Adrenal gland (tissue), 12 donors: ENCODE results near the gene RNF125. TPM values are rescaled to one million over a fixed set of nuclear protein-coding genes. Genes with fewer than 3 reads are reported as not detected.

ENCODE experiments used
- DNase-seq, 7 donors: peaks; one replicate each; pipeline ENCODE4 v3.0.0-alpha.2; 2019 to 2020
- H3K27ac ChIP-seq, 5 donors: fragments of 200-600 bp; sonication (generic) in 4 of 5; 1 replicate in 3 of 5; 2 replicates in 2 of 5; pipeline versions ENCODE4 v1.5.1 to v1.8.0; 2016 to 2020; ENCODE audit warnings: mild to moderate bottlenecking in 1 of 5
- H3K27me3 ChIP-seq: fragments of 200-600 bp; 2 replicates; pipeline ENCODE4 v1.8.0; 2021
- H3K36me3 ChIP-seq, 2 donors: fragments of 200-600 bp; replicated peaks in 1 of 2; 1 replicate in 1 of 2; 2 replicates in 1 of 2; pipeline versions ENCODE4 v1.5.1 to v1.8.0; 2018 to 2022
- H3K4me1 ChIP-seq, 2 donors: fragments of 200-600 bp; replicated peaks in 1 of 2; 1 replicate in 1 of 2; 2 replicates in 1 of 2; pipeline versions ENCODE4 v1.5.1 to v1.8.0; 2018 to 2021
- H3K4me3 ChIP-seq, 4 donors: fragments of 200-600 bp; sonication (generic) in 3 of 4; one replicate each; pipeline ENCODE4 v1.5.1; 2016 to 2018
- H3K9me3 ChIP-seq, 3 donors: fragments of 200-600 bp; sonication (generic) in 1 of 3; replicated peaks in 1 of 3; 1 replicate in 2 of 3; 2 replicates in 1 of 3; pipeline versions ENCODE4 v1.5.1 to v1.8.0; 2016 to 2021
- CTCF ChIP-seq, 6 experiments: fragments of 450-650 bp in 4 of 6; fragments of 200-600 bp in 2 of 6; sonication (generic) in 1 of 6; IDR thresholded peaks; 1 replicate in 5 of 6; 2 replicates in 1 of 6; pipeline versions ENCODE4 v1.5.1 to v1.8.0; 2016 to 2021; ENCODE audit warnings: antibody characterized with exemption in 6 of 6, mild to moderate bottlenecking in 2 of 6, moderate library complexity in 1 of 6
- POLR2A ChIP-seq, 2 donors: fragments of 450-650 bp; IDR thresholded peaks; one replicate each; pipeline ENCODE4 v1.6.1; 2017; ENCODE audit warnings: antibody characterized with exemption in 2 of 2, mild to moderate bottlenecking in 2 of 2, moderate library complexity in 1 of 2
- WGBS, 4 donors: extraction: QIAGEN DNeasy Blood & Tissue Kit in 2 of 4; methylation state at CpG; one replicate each; pipeline versions ENCODE4 v1.1.5 to v1.1.7; 2013 to 2017; 5-methylcytosine and 5-hydroxymethylcytosine counted together
- intact Hi-C, 2 donors: fragments of 100-400 bp; cut with DNase I; formaldehyde crosslinking; loops; one replicate each; pipeline versions ENCODE4 v1.14.1 to v1.15.0; 2022 to 2023
- polyA plus RNA-seq, 3 donors: library from polyadenylated mRNA; stranded (reverse); fragments of 200-250 nt in 2 of 3; fragments of 350-450 nt in 1 of 3; fragmentation: Illumina TruSeq in 1 of 3; extraction: RNeasy Lipid Tissue Mini Kit (QIAGEN cat#74804) in 1 of 3; gene quantifications; one replicate each; pipeline ENCODE4 v1.2.3, GENCODE V29; 2013 to 2014
- total RNA-seq, 9 donors: library from RNA; depleted of rRNA in 4 of 9; stranded (reverse); fragments of >200 nt in 4 of 9; fragments of 120-200 nt in 1 of 9; fragmentation: NEBNext Ultra II Directional in 1 of 9; extraction: Animal tissue kit (Norgen Biotek cat#: 25700) in 1 of 9; gene quantifications; one replicate each; pipeline versions ENCODE4 v1.1.0 to v1.2.4, GENCODE V29; 2013 to 2023
- donor health status: healthy with polysubstance abuse.
- donor health status: Bipolar disorder and iron deficiency.
- donor health status: DM: yes; HTN: yes; CAD: no.
- donor health status: DM: no; HTN: no; CAD: no.
- donor health status: DM: no; HTN: no; CAD: no.
- donor health status: DM: yes; HTN: yes; CAD: no.

The RNF125 gene
- total and polyA plus RNA-seq, 12 donors = 0.44 to 7.9 (median 2.0) TPM

- Histone ChIP-seq H3K4me1 (peaks cover 0 to 2% of the 10 kb centered on the region in 2 donors), H3K36me3 (no peaks in the 10 kb centered on the region), H3K27ac (no peak overlapping the region), H3K4me3 (no peak overlapping the region), H3K9me3 (no peaks in the 10 kb centered on the region), H3K27me3 (no peaks in the 10 kb centered on the region)
- WGBS, 4 donors = 77 to 83% (median 81%) methylated on average over 2 of the region's 2 CpGs
- TF ChIP-seq CTCF (IDR thresholded peaks at IDR 0.05) (no peak), POLR2A (IDR thresholded peaks at IDR 0.05) (no peak)
- intact Hi-C loops = no loop called here
- no peak for DNase-seq
These were observed 85.9 kb downstream of the RNF125 start for GRCh38 chr18:32104516-32104915.

GRCh38 chr18:32110005-32110404 is 91.4 kb downstream of the RNF125 start:
- WGBS, 4 donors = 94 to 98% (median 96%) methylated on average over 3 of the region's 3 CpGs
- DNase-seq = peak in 1 of 7 donors; percentile 39
- Histone ChIP-seq H3K27ac (no peak overlapping the region), H3K4me1 (peaks cover 0 to 9% of the 10 kb centered on the region in 2 donors), H3K36me3 (no peaks in the 10 kb centered on the region), H3K9me3 (no peaks in the 10 kb centered on the region), H3K4me3 (no peak overlapping the region), H3K27me3 (no peaks in the 10 kb centered on the region)
- TF ChIP-seq POLR2A (IDR thresholded peaks at IDR 0.05) = no peak
- TF ChIP-seq CTCF (IDR thresholded peaks at IDR 0.05) = no peak
- intact Hi-C loops = no loop called here

GRCh38 chr18:32111706-32112105 is 93.1 kb downstream of the RNF125 start:
- Histone ChIP-seq H3K4me3 (no peak overlapping the region), H3K27ac (no peak overlapping the region), H3K4me1 (peaks cover 0 to 9% of the 10 kb centered on the region in 2 donors), H3K27me3 (no peaks in the 10 kb centered on the region), H3K9me3 (no peaks in the 10 kb centered on the region), H3K36me3 (no peaks in the 10 kb centered on the region)
- intact Hi-C loops = no loop called here
- 56 to 65% (median 58%) methylated on average over 3 of the region's 3 CpGs for WGBS, 4 donors
- DNase-seq = no peak
- TF ChIP-seq POLR2A (IDR thresholded peaks at IDR 0.05) = no peak

- TF ChIP-seq POLR2A (IDR thresholded peaks at IDR 0.05) = no peak
- TF ChIP-seq CTCF (IDR thresholded peaks at IDR 0.05) = no peak
- Histone ChIP-seq H3K36me3 (no peaks in the 10 kb centered on the region), H3K27ac (no peak overlapping the region), H3K27me3 (no peaks in the 10 kb centered on the region), H3K4me1 (peaks cover 0 to 9% of the 10 kb centered on the region in 2 donors), H3K9me3 (no peaks in the 10 kb centered on the region), H3K4me3 (no peak overlapping the region)
- intact Hi-C loops = no loop called here
- 93 to 98% (median 95%) methylated on average over 4 of the region's 4 CpGs for WGBS, 4 donors
- DNase-seq = no peak
These were observed 94.2 kb downstream of the RNF125 start for GRCh38 chr18:32112826-32113225.

- intact Hi-C loops = no loop called here
- Histone ChIP-seq H3K9me3 (no peaks in the 10 kb centered on the region), H3K36me3 (peaks cover 0 to 6% of the 10 kb centered on the region in 2 donors), H3K4me1 (peaks cover 0 to 9% of the 10 kb centered on the region in 2 donors), H3K4me3 (no peak overlapping the region), H3K27ac (no peak overlapping the region), H3K27me3 (no peaks in the 10 kb centered on the region)
- no peak for DNase-seq
- TF ChIP-seq CTCF (IDR thresholded peaks at IDR 0.05) (no peak), POLR2A (IDR thresholded peaks at IDR 0.05) (no peak)
- WGBS, 4 donors = 96 to 99% (median 96%) methylated on average over 4 of the region's 4 CpGs
These were observed 95.8 kb downstream of the RNF125 start for GRCh38 chr18:32114293-32114942.
